ENCODE data around the gene NRN1L. TPM values are rescaled to one million over a fixed set of nuclear protein-coding genes. Genes with fewer than 3 reads are reported as not detected.

The NRN1L gene
- total and polyA plus RNA-seq, 2 donors (not counting 3 experiments of a cell fraction or from before 2014, with no cell fraction given), result 0.37 TPM; not detected in 1

DNA sequence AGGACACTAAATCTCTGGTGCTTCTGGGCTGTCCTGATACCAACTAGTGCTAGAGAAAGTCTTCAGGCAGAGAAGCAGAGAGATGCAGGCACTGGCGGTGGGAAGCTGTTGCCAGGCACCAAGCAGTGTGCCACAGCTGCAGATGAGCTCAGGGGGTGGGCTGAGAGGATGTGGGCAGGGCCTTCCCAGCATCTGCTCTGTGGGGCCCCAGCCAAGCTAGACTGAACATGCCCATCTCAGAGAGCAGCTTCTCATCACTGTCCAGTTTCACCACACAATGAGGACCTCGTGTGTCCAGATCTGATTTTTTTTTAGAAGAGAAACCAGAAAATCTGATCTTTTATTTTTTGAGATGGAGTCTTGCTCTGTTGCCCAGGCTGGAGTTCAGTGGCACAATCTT lies 25.5 kb downstream of the NRN1L start:
- no peaks in the 10 kb centered on the region for H3K27me3 ChIP-seq (ENCODE audit: control insufficient read depth in 2 of 2, insufficient read depth in 2 of 2, low read length in 2 of 2)
- no peak for DNase-seq (ENCODE audit: low read depth, low spot score)
- no TSS peak for BruUV-seq (replicated peaks)
- no peak overlapping the region for H3K4me2 ChIP-seq (ENCODE audit: insufficient read depth, low read length)
- TF ChIP-seq JUN (IDR thresholded peaks at IDR 0.05; ENCODE audit: borderline replicate concordance, insufficient read depth, insufficient read length, low read depth) (no peak), MYC (IDR thresholded peaks at IDR 0.05; ENCODE audit: low read depth, low read length) (no peak), POLR2AphosphoS5 (IDR thresholded peaks at IDR 0.05; ENCODE audit: insufficient read depth, low read depth, low read length) (no peak), EZH2 (IDR thresholded peaks at IDR 0.05; ENCODE audit: borderline replicate concordance, low read depth, low read length, severe bottlenecking) (no peak), FOS (IDR thresholded peaks at IDR 0.05; ENCODE audit: borderline replicate concordance, insufficient read depth, low read length) (no peak), GATA2 (IDR thresholded peaks at IDR 0.05; ENCODE audit: insufficient read depth, insufficient read length, low read depth, low read length) (no peak), POLR2A (IDR thresholded peaks at IDR 0.05; ENCODE audit: low read depth, low read length) (no peak), CTCF (IDR thresholded peaks at IDR 0.05; ENCODE audit: extremely low read depth in 1 of 2, insufficient read depth in 1 of 2, low read depth in 1 of 2, low read length in 2 of 2) (no peak)
- TF ChIP-seq, protein P1, sequence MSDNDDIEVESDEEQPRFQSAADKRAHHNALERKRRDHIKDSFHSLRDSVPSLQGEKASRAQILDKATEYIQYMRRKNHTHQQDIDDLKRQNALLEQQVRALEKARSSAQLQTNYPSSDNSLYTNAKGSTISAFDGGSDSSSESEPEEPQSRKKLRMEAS (IDR thresholded peaks at IDR 0.05; ENCODE audit: insufficient read depth, insufficient read length), result no peak
- CTCF ChIA-PET, result interaction anchor here (0.7 to 1.9 kb wide), 4 partner anchors 14 to 238 kb away, joined by 3 to 18 read pairs (median 3); partner anchors contain the start of genes NRN1L and PSKH1
- H3K9ac ChIP-seq (replicated peaks; ENCODE audit: extremely low read depth, insufficient read depth, low read length), result no peak overlapping the region
- H4K20me1 ChIP-seq (replicated peaks; ENCODE audit: control insufficient read depth, extremely low read depth, insufficient read depth, low read length), result no peaks in the 10 kb centered on the region
- no peak overlapping the region for H2AFZ ChIP-seq (ENCODE audit: low read depth, low read length)
- no peak overlapping the region for H3K27ac ChIP-seq (ENCODE audit: insufficient read depth, low read depth, low read length)
- H3K36me3 ChIP-seq (ENCODE audit: control insufficient read depth in 2 of 2, extremely low read depth in 1 of 2, insufficient read depth in 2 of 2, low read length in 2 of 2), result peaks cover 3 to 15% of the 10 kb centered on the region in 2 experiments
- no peaks in the 10 kb centered on the region for H3K4me1 ChIP-seq (ENCODE audit: control insufficient read depth, extremely low read depth, insufficient read depth, low read length)
- intact Hi-C loops (cut with micrococcal nuclease) (no loop called here), dilution Hi-C loops (cut with MboI; ENCODE audit: extremely low pct_ligation_motif_present, low sequenced_read_pairs) (loop anchor here (25.0 kb wide), 1 partner anchor 223 kb away; no protein-coding TSS in a partner anchor)
- H3K4me3 ChIP-seq (replicated peaks in 1 of 3; ENCODE audit: insufficient read depth in 1 of 3, low read depth in 1 of 3, low read length in 3 of 3), result no peak overlapping the region
- POLR2A ChIA-PET, result interaction anchor here (0.5 kb wide), 1 partner anchor 14 kb away, joined by 3 read pairs; no protein-coding TSS in a partner anchor
- no peak for FAIRE-seq
- no peaks in the 10 kb centered on the region for H3K9me3 ChIP-seq (replicated peaks; ENCODE audit: control insufficient read depth, insufficient read depth, low read length)
- H3K79me2 ChIP-seq (ENCODE audit: control insufficient read depth, insufficient read depth, low read length), result no peaks in the 10 kb centered on the region
- H3K9me1 ChIP-seq (replicated peaks; ENCODE audit: control insufficient read depth, extremely low read depth, insufficient read depth, low read length), result no peaks in the 10 kb centered on the region
